WTC11 (cell line): ENCODE data around the gene FXYD5. TPM values are rescaled to one million over a fixed set of nuclear protein-coding genes. Genes with fewer than 3 reads are reported as not detected.

Experiments used
- ATAC-seq: fragments of 200-7000 bp; cut with Tn5 transposase; 2 replicates; pipeline ENCODE4 v1.10.0; 2021; ENCODE audit warnings: mild to moderate bottlenecking, moderate library complexity
- CTCF ChIA-PET: fragments of 300-600 bp; sonication (Branson Sonifier 250); formaldehyde crosslinking; loops from one replicate; lab custom pipeline; 2021; ENCODE audit warnings: antibody characterized with exemption; lab: Charles Lee
- POLR2A ChIA-PET: fragments of 350-600 bp; sonication (Branson Sonifier 250); formaldehyde crosslinking; loops from one replicate; lab custom pipeline; 2021; ENCODE audit warnings: antibody characterized with exemption; lab: Charles Lee
- DNase-seq: peaks from one replicate; pipeline ENCODE4 v3.0.0; 2021; ENCODE audit warnings: low spot score
- H3K27ac Mint-ChIP-seq: 2 replicates; pipeline ENCODE4 v1.8.0; 2021; ENCODE audit warnings: mixed read lengths
- H3K27me3 Mint-ChIP-seq: 2 replicates; pipeline ENCODE4 v1.8.0; 2021; ENCODE audit warnings: low read depth, mild to moderate bottlenecking, moderate library complexity, mixed read lengths
- H3K36me3 Mint-ChIP-seq: 2 replicates; pipeline ENCODE4 v1.8.0; 2021; ENCODE audit warnings: mixed read lengths
- H3K4me1 Mint-ChIP-seq: 2 replicates; pipeline ENCODE4 v1.8.0; 2022; ENCODE audit warnings: mixed read lengths
- H3K4me3 Mint-ChIP-seq: 2 replicates; pipeline ENCODE4 v1.8.0; 2021; ENCODE audit warnings: mild to moderate bottlenecking, moderate library complexity, mixed read lengths
- H3K9me3 Mint-ChIP-seq: 2 replicates; pipeline ENCODE4 v1.8.0; 2021; ENCODE audit warnings: mixed read lengths
- AR ChIP-seq: fragments of 250-450 bp; sonication (Bioruptor Pico); IDR thresholded peaks from 2 replicates; pipeline ENCODE4 v1.9.0; 2021; ENCODE audit warnings: mild to moderate bottlenecking
- ATF1 ChIP-seq: sonication (generic); formaldehyde crosslinking; IDR thresholded peaks from 2 replicates; pipeline ENCODE4 v1.8.1; 2023; ENCODE audit warnings: mild to moderate bottlenecking, moderate library complexity, missing genetic modification reagents
- ATF3 ChIP-seq: sonication (generic); formaldehyde crosslinking; conservative IDR thresholded peaks from 2 replicates; pipeline ENCODE4 v1.8.1; 2022; ENCODE audit warnings: mild to moderate bottlenecking, missing genetic modification reagents
- ATF6 ChIP-seq: sonication (generic); formaldehyde crosslinking; IDR thresholded peaks from 2 replicates; pipeline ENCODE4 v1.8.1; 2023; ENCODE audit warnings: mild to moderate bottlenecking, missing genetic modification reagents
- CBFB ChIP-seq: sonication (generic); formaldehyde crosslinking; IDR thresholded peaks from 2 replicates; pipeline ENCODE4 v1.8.1; 2022; ENCODE audit warnings: mild to moderate bottlenecking, low read depth, missing genetic modification reagents
- CTCF ChIP-seq: fragments of 200-600 bp; IDR thresholded peaks from 2 replicates; pipeline ENCODE4 v1.8.0; 2022; ENCODE audit warnings: antibody characterized with exemption
- ELF4 ChIP-seq: sonication (generic); formaldehyde crosslinking; IDR thresholded peaks from 2 replicates; pipeline ENCODE4 v1.8.1; 2022; ENCODE audit warnings: low read depth, mild to moderate bottlenecking, moderate library complexity, missing genetic modification reagents
- GRHL2 ChIP-seq: fragments of 250-450 bp; sonication (Bioruptor Pico); IDR thresholded peaks from 2 replicates; pipeline ENCODE4 v1.8.0; 2022; ENCODE audit warnings: mild to moderate bottlenecking, moderate library complexity; ENCODE audit not compliant: insufficient replicate concordance, severe bottlenecking
- IRF1 ChIP-seq: sonication (generic); formaldehyde crosslinking; IDR thresholded peaks from 2 replicates; pipeline ENCODE4 v1.8.0; 2023; ENCODE audit warnings: missing genetic modification reagents
- JAZF1 ChIP-seq: fragments of 250-450 bp; sonication (Bioruptor Pico); IDR thresholded peaks from 2 replicates; pipeline ENCODE4 v1.9.0; 2021; ENCODE audit warnings: moderate library complexity, mild to moderate bottlenecking, inconsistent platforms
- MAX ChIP-seq: sonication (generic); formaldehyde crosslinking; IDR thresholded peaks from 2 replicates; pipeline ENCODE4 v1.8.0; 2022; ENCODE audit warnings: mild to moderate bottlenecking, missing genetic modification reagents
- PRDM15 ChIP-seq: sonication (generic); formaldehyde crosslinking; IDR thresholded peaks from 2 replicates; pipeline ENCODE4 v1.8.0; 2022; ENCODE audit warnings: missing genetic modification reagents
- PREB ChIP-seq: sonication (generic); formaldehyde crosslinking; IDR thresholded peaks from 2 replicates; pipeline ENCODE4 v1.8.1; 2022; ENCODE audit warnings: mild to moderate bottlenecking, missing genetic modification reagents, moderate library complexity, borderline replicate concordance
- ZBTB21 ChIP-seq: sonication (generic); formaldehyde crosslinking; IDR thresholded peaks from 2 replicates; pipeline ENCODE4 v1.8.1; 2023; ENCODE audit warnings: mild to moderate bottlenecking, missing genetic modification reagents, borderline replicate concordance
- ZNF219 ChIP-seq: sonication (generic); formaldehyde crosslinking; IDR thresholded peaks from 2 replicates; pipeline ENCODE4 v1.8.0; 2023; ENCODE audit warnings: missing genetic modification reagents, mild to moderate bottlenecking, borderline replicate concordance
- total RNA-seq: library from RNA; stranded (reverse); gene quantifications from 3 replicates; pipeline ENCODE4 v1.2.3, GENCODE V29; 2021

Gene FXYD5
- total RNA-seq, 1 experiment from 2014 or later: 114 TPM

- no peak for DNase-seq
- H3K27me3 Mint-ChIP-seq: no peaks in the 10 kb centered on the region; the same call in 1 of the 2 replicates
- H3K9me3 Mint-ChIP-seq: peaks cover 4% of the 10 kb centered on the region
- H3K4me3 Mint-ChIP-seq: no peak overlapping the region
- POLR2A ChIA-PET: interaction anchor here (0.6 kb wide), 1 partner anchor 427 kb away, joined by 3 read pairs; no protein-coding TSS in a partner anchor
- H3K4me1 Mint-ChIP-seq: peaks cover 7% of the 10 kb centered on the region
- ATAC-seq: no peak
- H3K36me3 Mint-ChIP-seq: no peaks in the 10 kb centered on the region
- CTCF ChIA-PET: interaction anchor here (1.1 to 1.4 kb wide), 2 partner anchors 9 to 30 kb away, joined by 3 read pairs; no protein-coding TSS in a partner anchor
- no peak for TF ChIP-seq ELF4 (CRISPR knock-in tag)
- TF ChIP-seq PREB (CRISPR knock-in tag): no peak
- no peak for TF ChIP-seq GRHL2
- TF ChIP-seq ZBTB21: no peak
- no peak for TF ChIP-seq ATF3 (CRISPR knock-in tag)
- no peak for TF ChIP-seq ATF6
- no peak for TF ChIP-seq PRDM15 (CRISPR knock-in tag)
- TF ChIP-seq MAX (CRISPR knock-in tag): no peak
- no peak for TF ChIP-seq CBFB (CRISPR knock-in tag)
- TF ChIP-seq ATF1 (CRISPR knock-in tag): no peak
- no peak for TF ChIP-seq CTCF
- TF ChIP-seq IRF1: no peak
- no peak for TF ChIP-seq AR
- no peak for TF ChIP-seq ZNF219 (CRISPR knock-in tag)
- no peak for TF ChIP-seq JAZF1 (CRISPR knock-in tag)
- H3K27ac Mint-ChIP-seq: no peak overlapping the region
Measured at GRCh38 chr19:35194012-35194984, 39.8 kb downstream of the FXYD5 start.
